T-helper 2 cell treated with Interferon-gamma antibody and Interleukin-4, amounts not matched to agents 5 μg/mL and 100 μg/mL, for 36 hours (primary cell): ENCODE measurements around the gene GSC2.
A peak's percentile ranks its signal among the peaks of the same experiment; 100 is the strongest.
"Not testable (repeated sequence)": the region's sequence is repeated elsewhere in the genome, so short reads cannot be mapped to it uniquely, and the experiment has no call there.

ENCODE experiments used
- DNase-seq: peaks from one replicate; pipeline ENCODE4 v3.0.0; 2021; ENCODE audit warnings: low spot score
- H3K27ac Mint-ChIP-seq: one replicate; pipeline ENCODE4 v1.8.0; 2021; ENCODE audit warnings: mild to moderate bottlenecking, mixed read lengths
- H3K27me3 Mint-ChIP-seq: one replicate; pipeline ENCODE4 v1.8.0; 2021; ENCODE audit warnings: low read depth, mixed read lengths
- H3K36me3 Mint-ChIP-seq: one replicate; pipeline ENCODE4 v1.8.0; 2021; ENCODE audit warnings: low read depth, mixed read lengths
- H3K4me1 Mint-ChIP-seq: one replicate; pipeline ENCODE4 v1.8.0; 2021; ENCODE audit warnings: low read depth, mixed read lengths
- H3K4me3 Mint-ChIP-seq: one replicate; pipeline ENCODE4 v1.8.0; 2022; ENCODE audit warnings: mild to moderate bottlenecking, moderate library complexity, mixed read lengths
- H3K9me3 Mint-ChIP-seq: one replicate; pipeline ENCODE4 v1.8.0; 2021; ENCODE audit warnings: mixed read lengths

Gene GSC2

GRCh38 chr22:19174106-19175025 lies 24.3 kb upstream of the GSC2 start:
- Mint-ChIP-seq H3K27me3 (peaks cover 11% of the 10 kb centered on the region), H3K4me1 (peaks cover 24% of the 10 kb centered on the region), H3K36me3 (peaks cover 2% of the 10 kb centered on the region), H3K27ac (no peak overlapping the region), H3K4me3 (peak overlapping the region; percentile 2), H3K9me3 (no peaks in the 10 kb centered on the region)
- DNase-seq: no peak

- Mint-ChIP-seq H3K27ac (peak overlapping the region; percentile 91), H3K36me3 (peaks cover 2% of the 10 kb centered on the region), H3K27me3 (peaks cover 20% of the 10 kb centered on the region), H3K9me3 (no peaks in the 10 kb centered on the region), H3K4me3 (peak overlapping the region; percentile 94), H3K4me1 (peaks cover 23% of the 10 kb centered on the region)
- no peak for DNase-seq
These were observed 23.2 kb upstream of the GSC2 start for GRCh38 chr22:19173047-19174035.

- Mint-ChIP-seq H3K4me1 (peaks cover 23% of the 10 kb centered on the region), H3K4me3 (peak overlapping the region; percentile 94), H3K36me3 (peaks cover 2% of the 10 kb centered on the region), H3K9me3 (no peaks in the 10 kb centered on the region), H3K27me3 (peaks cover 28% of the 10 kb centered on the region), H3K27ac (peak overlapping the region; percentile 91)
- no peak for DNase-seq
These were observed 22.3 kb upstream of the GSC2 start for GRCh38 chr22:19172213-19173046.

GRCh38 chr22:19169947-19170318 lies 19.8 kb upstream of the GSC2 start:
- no peak for DNase-seq
- peaks cover 23% of the 10 kb centered on the region for H3K4me1 Mint-ChIP-seq
- peaks cover 39% of the 10 kb centered on the region for H3K27me3 Mint-ChIP-seq
- H3K27ac Mint-ChIP-seq: no peak overlapping the region
- H3K36me3 Mint-ChIP-seq: peaks cover 2% of the 10 kb centered on the region
- peak overlapping the region; percentile 94 for H3K4me3 Mint-ChIP-seq
- H3K9me3 Mint-ChIP-seq: no peaks in the 10 kb centered on the region

- Mint-ChIP-seq H3K27me3 (peaks cover 39% of the 10 kb centered on the region), H3K4me1 (peaks cover 23% of the 10 kb centered on the region), H3K9me3 (no peaks in the 10 kb centered on the region), H3K4me3 (peak overlapping the region; percentile 49), H3K27ac (no peak overlapping the region), H3K36me3 (peaks cover 2% of the 10 kb centered on the region)
- DNase-seq: no peak
These were observed 19.2 kb upstream of the GSC2 start for GRCh38 chr22:19169002-19169946.

- Mint-ChIP-seq H3K27me3 (peaks cover 39% of the 10 kb centered on the region), H3K27ac (no peak overlapping the region), H3K36me3 (peaks cover 2% of the 10 kb centered on the region), H3K4me1 (peaks cover 20% of the 10 kb centered on the region), H3K4me3 (no peak overlapping the region), H3K9me3 (no peaks in the 10 kb centered on the region)
- no peak for DNase-seq
These were observed 18.2 kb upstream of the GSC2 start for GRCh38 chr22:19168088-19168890.

- Mint-ChIP-seq H3K9me3 (no peaks in the 10 kb centered on the region), H3K27ac (no peak overlapping the region), H3K36me3 (peaks cover 2% of the 10 kb centered on the region), H3K27me3 (peaks cover 39% of the 10 kb centered on the region), H3K4me3 (no peak overlapping the region), H3K4me1 (peaks cover 13% of the 10 kb centered on the region)
- no peak for DNase-seq
These were observed 17.2 kb upstream of the GSC2 start for GRCh38 chr22:19167106-19167869.

- Mint-ChIP-seq H3K27me3 (peaks cover 39% of the 10 kb centered on the region), H3K4me3 (no peak overlapping the region)
These were observed 16.3 kb upstream of the GSC2 start for GRCh38 chr22:19166421-19166820.

GRCh38 chr22:19164425-19164824 lies 14.3 kb upstream of the GSC2 start:
- Mint-ChIP-seq H3K27me3 (peaks cover 30% of the 10 kb centered on the region), H3K4me3 (no peak overlapping the region), H3K9me3 (no peaks in the 10 kb centered on the region), H3K4me1 (peaks cover 2% of the 10 kb centered on the region), H3K36me3 (no peaks in the 10 kb centered on the region), H3K27ac (no peak overlapping the region)
- DNase-seq: no peak

More at GRCh38 chr22:19166421-19166820, 16.3 kb upstream of the GSC2 start:
- DNase-seq: no peak
- H3K9me3 Mint-ChIP-seq: no peaks in the 10 kb centered on the region
- H3K27ac Mint-ChIP-seq: no peak overlapping the region
- peaks cover 10% of the 10 kb centered on the region for H3K4me1 Mint-ChIP-seq
- no peaks in the 10 kb centered on the region for H3K36me3 Mint-ChIP-seq

- not testable (repeated sequence) for DNase-seq, H3K27ac Mint-ChIP-seq, H3K36me3 Mint-ChIP-seq, H3K9me3 Mint-ChIP-seq, H3K4me1 Mint-ChIP-seq, H3K27me3 Mint-ChIP-seq, H3K4me3 Mint-ChIP-seq
These were observed 8.6 kb upstream of the GSC2 start for GRCh38 chr22:19158649-19159048.

GRCh38 chr22:19156109-19156508 lies 6.0 kb upstream of the GSC2 start:
- not testable (repeated sequence) for DNase-seq, H3K9me3 Mint-ChIP-seq, H3K4me3 Mint-ChIP-seq, H3K4me1 Mint-ChIP-seq, H3K36me3 Mint-ChIP-seq, H3K27ac Mint-ChIP-seq
- peaks cover 30% of the 10 kb centered on the region for H3K27me3 Mint-ChIP-seq
